Esophagus (tissue), 2 donors: ENCODE results near the gene AEBP2. TPM values are rescaled to one million over a fixed set of nuclear protein-coding genes. Genes with fewer than 3 reads are reported as not detected.

Experiments
- H3K27ac ChIP-seq, 2 donors: one replicate each; pipeline ENCODE4 v1.5.1; 2013; ENCODE audit warnings: low read depth in 2 of 2, mild to moderate bottlenecking in 2 of 2, inconsistent platforms in 1 of 2, low read length in 1 of 2, moderate library complexity in 1 of 2
- H3K27me3 ChIP-seq, 2 donors: one replicate each; pipeline ENCODE4 v1.6.1; 2013; ENCODE audit warnings: low read length in 2 of 2, control low read depth in 1 of 2, mild to moderate bottlenecking in 1 of 2; ENCODE audit not compliant: insufficient read depth in 2 of 2, control insufficient read depth in 1 of 2
- H3K36me3 ChIP-seq, 2 donors: one replicate each; pipeline ENCODE4 v1.6.1; 2013; ENCODE audit warnings: low read length in 1 of 2; ENCODE audit not compliant: control insufficient read depth in 2 of 2, insufficient read depth in 2 of 2
- H3K4me1 ChIP-seq, 2 donors: one replicate each; pipeline ENCODE4 v1.6.1; 2013; ENCODE audit warnings: low read length in 1 of 2; ENCODE audit not compliant: control insufficient read depth in 2 of 2, insufficient read depth in 2 of 2
- H3K4me3 ChIP-seq, 2 donors: one replicate each; pipeline ENCODE4 v1.5.1; 2013; ENCODE audit warnings: low read length in 2 of 2, mild to moderate bottlenecking in 2 of 2, low read depth in 1 of 2, moderate library complexity in 1 of 2
- H3K9me3 ChIP-seq, 2 donors: one replicate each; pipeline ENCODE4 v1.6.1; 2013; ENCODE audit warnings: mild to moderate bottlenecking in 2 of 2, low read depth in 1 of 2, low read length in 1 of 2, moderate library complexity in 1 of 2; ENCODE audit not compliant: control insufficient read depth in 2 of 2, insufficient read depth in 1 of 2
- WGBS, 2 donors: extraction: QIAGEN DNeasy Blood & Tissue Kit; methylation state at CpG; one replicate each; pipeline ENCODE4 v1.1.7; 2013; 5-methylcytosine and 5-hydroxymethylcytosine counted together
- polyA plus RNA-seq, 2 donors: library from polyadenylated mRNA; stranded (reverse); fragments of 200-250 nt; gene quantifications; one replicate each; pipeline ENCODE4 v1.2.3, GENCODE V29; 2013
- donor health status: healthy with polysubstance abuse.
- donor health status: Bipolar disorder and iron deficiency.

Gene AEBP2
- polyA plus RNA-seq, 2 donors, result 13.6 to 14.0 TPM

GRCh38 chr12:19485240-19485639 is 45.9 kb downstream of the AEBP2 start:
- Histone ChIP-seq H3K27me3 (no peaks in the 10 kb centered on the region), H3K36me3 (no peaks in the 10 kb centered on the region), H3K9me3 (no peaks in the 10 kb centered on the region), H3K4me3 (no peak overlapping the region), H3K4me1 (peaks cover 5 to 16% of the 10 kb centered on the region in 2 donors), H3K27ac (peak overlapping the region in 1 of 2 donors; percentile 47)
- WGBS, 2 donors, result 47 to 57% methylated on average over 6 of the region's 6 CpGs

DNA sequence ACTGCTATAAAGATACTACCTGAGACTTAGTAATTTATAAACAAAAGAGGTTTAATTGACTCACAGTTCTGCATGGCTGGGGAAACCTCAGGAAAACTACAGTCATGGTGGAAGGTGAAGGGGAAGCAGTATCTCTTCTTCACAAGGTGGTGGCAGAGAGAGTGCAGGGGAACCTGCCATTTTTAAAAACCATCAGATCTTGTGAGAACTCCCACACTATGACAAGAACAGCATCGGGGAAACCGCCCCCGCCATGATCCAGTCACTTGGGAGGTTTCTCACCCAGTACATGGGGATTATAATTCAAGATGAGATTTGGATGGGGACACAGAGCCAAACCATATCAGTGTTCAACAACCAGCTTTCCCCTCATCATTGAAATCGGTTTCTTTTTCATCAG is 49.9 kb downstream of the AEBP2 start:
- Histone ChIP-seq H3K9me3 (no peaks in the 10 kb centered on the region), H3K4me1 (peaks cover 0 to 3% of the 10 kb centered on the region in 2 donors), H3K27ac (no peak overlapping the region), H3K27me3 (no peaks in the 10 kb centered on the region), H3K4me3 (no peak overlapping the region), H3K36me3 (no peaks in the 10 kb centered on the region)
- WGBS, 2 donors, result 93 to 97% methylated on average over 4 of the region's 4 CpGs

GRCh38 chr12:19490908-19491307 is 51.6 kb downstream of the AEBP2 start:
- peaks cover 0 to 3% of the 10 kb centered on the region in 2 donors for H3K4me1 ChIP-seq
- H3K27me3 ChIP-seq, result no peaks in the 10 kb centered on the region
- no peaks in the 10 kb centered on the region for H3K36me3 ChIP-seq
- no peak overlapping the region for H3K27ac ChIP-seq
- H3K4me3 ChIP-seq, result no peak overlapping the region
- 85% methylated on average over 3 of the region's 3 CpGs for WGBS, 2 donors
- H3K9me3 ChIP-seq, result no peaks in the 10 kb centered on the region

DNA sequence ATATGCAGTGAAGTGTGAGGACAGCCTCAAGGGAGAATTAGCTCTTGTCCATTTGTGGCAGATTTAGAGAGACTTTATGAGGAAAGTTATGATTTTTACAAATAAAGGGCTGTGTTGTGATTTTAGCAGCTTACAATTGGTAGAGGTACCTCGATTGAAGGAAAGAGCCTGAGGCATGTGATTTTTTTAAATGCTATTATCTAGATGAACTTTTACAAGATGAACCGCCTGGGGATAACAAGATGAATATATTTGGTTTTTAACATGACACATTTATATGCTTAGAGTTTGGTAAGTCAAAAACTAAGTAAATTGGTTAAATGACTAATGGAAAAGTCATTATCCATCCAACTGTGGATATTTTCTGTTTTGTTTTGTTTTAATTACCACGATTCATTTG is 52.6 kb downstream of the AEBP2 start:
- no peaks in the 10 kb centered on the region for H3K4me1 ChIP-seq
- no peaks in the 10 kb centered on the region for H3K27me3 ChIP-seq
- H3K4me3 ChIP-seq, result no peak overlapping the region
- H3K9me3 ChIP-seq, result no peaks in the 10 kb centered on the region
- no peak overlapping the region for H3K27ac ChIP-seq
- no peaks in the 10 kb centered on the region for H3K36me3 ChIP-seq
- WGBS, 2 donors, result 62 to 67% methylated on average over 3 of the region's 3 CpGs

- H3K4me1 ChIP-seq, result no peaks in the 10 kb centered on the region
- H3K27me3 ChIP-seq, result no peaks in the 10 kb centered on the region
- H3K27ac ChIP-seq, result no peak overlapping the region
- 79 to 85% methylated on average over 5 of the region's 5 CpGs for WGBS, 2 donors
- no peak overlapping the region for H3K4me3 ChIP-seq
- no peaks in the 10 kb centered on the region for H3K9me3 ChIP-seq
- no peaks in the 10 kb centered on the region for H3K36me3 ChIP-seq
These were observed 57.1 kb downstream of the AEBP2 start for GRCh38 chr12:19496219-19496878.

DNA sequence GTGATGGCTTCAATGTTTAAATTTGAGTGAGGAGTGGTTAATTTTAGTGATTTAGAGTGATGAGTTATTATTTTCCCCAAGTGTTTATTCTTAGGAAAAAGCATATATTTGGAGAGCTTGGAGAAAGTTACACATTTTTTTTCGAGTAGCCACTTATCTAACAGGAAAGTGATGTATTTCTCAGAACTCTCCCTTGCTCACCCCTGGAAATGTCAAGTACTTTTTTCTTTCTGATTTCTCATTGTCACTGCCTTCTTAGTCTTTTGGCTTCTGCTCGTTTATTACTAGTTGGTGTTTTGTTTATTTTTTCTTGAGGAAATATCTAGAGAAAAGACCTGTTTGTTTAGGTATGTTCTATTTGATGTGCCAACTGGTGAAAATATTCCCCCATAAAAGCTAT is 58.8 kb downstream of the AEBP2 start:
- no peaks in the 10 kb centered on the region for H3K9me3 ChIP-seq
- no peaks in the 10 kb centered on the region for H3K4me1 ChIP-seq
- 43 to 51% methylated on average over 2 of the region's 2 CpGs for WGBS, 2 donors
- H3K27me3 ChIP-seq, result no peaks in the 10 kb centered on the region
- no peak overlapping the region for H3K27ac ChIP-seq
- H3K4me3 ChIP-seq, result no peak overlapping the region
- H3K36me3 ChIP-seq, result no peaks in the 10 kb centered on the region

DNA sequence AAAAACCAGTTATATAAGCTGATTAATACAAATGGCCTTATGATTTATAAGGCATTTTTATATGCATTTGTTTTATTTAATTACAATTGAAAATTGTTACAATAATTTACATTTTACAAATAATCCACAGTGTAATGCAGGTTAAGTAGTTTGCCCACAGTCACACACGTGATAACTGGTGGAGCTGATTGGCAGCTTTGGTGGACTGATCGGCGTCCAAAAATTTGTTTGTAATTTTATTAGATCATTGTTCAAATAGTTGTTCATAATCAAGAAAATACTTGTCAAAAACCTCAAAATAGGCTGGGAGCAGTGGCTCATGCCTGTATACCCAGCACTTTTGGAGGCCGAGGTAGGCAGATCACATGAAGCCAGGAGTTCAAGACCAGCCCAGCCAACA is 59.7 kb downstream of the AEBP2 start:
- no peaks in the 10 kb centered on the region for H3K36me3 ChIP-seq
- H3K27ac ChIP-seq, result no peak overlapping the region
- no peaks in the 10 kb centered on the region for H3K27me3 ChIP-seq
- WGBS, 2 donors, result 73 to 75% methylated on average over 4 of the region's 4 CpGs
- H3K4me3 ChIP-seq, result no peak overlapping the region
- H3K9me3 ChIP-seq, result no peaks in the 10 kb centered on the region
- no peaks in the 10 kb centered on the region for H3K4me1 ChIP-seq

GRCh38 chr12:19506497-19506896 is 67.2 kb downstream of the AEBP2 start:
- Histone ChIP-seq H3K36me3 (no peaks in the 10 kb centered on the region), H3K27me3 (no peaks in the 10 kb centered on the region), H3K27ac (no peak overlapping the region), H3K9me3 (no peaks in the 10 kb centered on the region), H3K4me1 (no peaks in the 10 kb centered on the region), H3K4me3 (no peak overlapping the region)

- Histone ChIP-seq H3K27ac (no peak overlapping the region), H3K4me1 (no peaks in the 10 kb centered on the region), H3K36me3 (no peaks in the 10 kb centered on the region), H3K4me3 (no peak overlapping the region), H3K9me3 (no peaks in the 10 kb centered on the region), H3K27me3 (no peaks in the 10 kb centered on the region)
- 52 to 66% methylated on average over 1 of the region's 1 CpG for WGBS, 2 donors
These were observed 68.5 kb downstream of the AEBP2 start for GRCh38 chr12:19507823-19508222.

DNA sequence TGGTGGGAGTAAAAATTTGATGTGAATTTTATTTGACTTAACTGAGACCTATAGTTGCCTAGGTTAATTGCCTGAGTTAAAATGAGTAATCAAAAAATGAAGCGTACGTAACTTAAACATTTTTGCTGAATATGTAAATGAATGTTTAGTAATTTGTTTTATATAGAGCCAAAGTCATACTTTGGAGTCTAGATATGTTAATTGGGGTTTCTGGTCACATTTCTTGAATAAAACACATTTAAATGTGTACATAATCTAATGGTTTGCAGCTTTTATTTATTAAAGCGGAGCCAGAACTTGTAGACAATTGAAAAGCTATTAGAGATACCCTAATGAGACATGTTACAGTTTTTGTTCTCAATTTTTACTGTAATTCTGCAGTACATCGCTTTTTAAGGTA is 71.2 kb downstream of the AEBP2 start:
- Histone ChIP-seq H3K27ac (no peak overlapping the region), H3K4me3 (no peak overlapping the region), H3K9me3 (no peaks in the 10 kb centered on the region), H3K36me3 (peaks cover 0 to 2% of the 10 kb centered on the region in 2 donors), H3K27me3 (no peaks in the 10 kb centered on the region), H3K4me1 (no peaks in the 10 kb centered on the region)
- 77 to 98% methylated on average over 4 of the region's 4 CpGs for WGBS, 2 donors
